ENCODE data around the gene BICD2. TPM values are rescaled to one million over a fixed set of nuclear protein-coding genes. Genes with fewer than 3 reads are reported as not detected.

Gene BICD2
- total and polyA plus RNA-seq, 4 donors: 2.5 to 16.0 (median 11.2) TPM

GRCh38 chr9:92680166-92681119, 84.2 kb downstream of the BICD2 start:
- Histone ChIP-seq H3K9me3 (ENCODE audit: control insufficient read depth in 4 of 4, low read length in 3 of 4) (no peaks in the 10 kb centered on the region), H3K27ac (ENCODE audit: low read depth in 1 of 2, low read length in 2 of 2) (no peak overlapping the region), H3K4me3 (ENCODE audit: low read depth in 1 of 3, low read length in 3 of 3) (no peak overlapping the region), H3K9ac (ENCODE audit: low read depth in 1 of 2, low read length in 2 of 2) (no peak overlapping the region), H3K36me3 (ENCODE audit: control insufficient read depth in 4 of 4, insufficient read depth in 3 of 4, low read depth in 1 of 4, low read length in 3 of 4) (no peaks in the 10 kb centered on the region), H3K4me1 (ENCODE audit: control insufficient read depth in 4 of 4, insufficient read depth in 4 of 4, low read length in 3 of 4) (no peaks in the 10 kb centered on the region), H3K27me3 (ENCODE audit: control insufficient read depth in 4 of 4, insufficient read depth in 4 of 4, low read length in 3 of 4) (no peaks in the 10 kb centered on the region)
- WGBS: 87% methylated on average over 12 of the region's 12 CpGs
- TF ChIP-seq REST (IDR thresholded peaks at IDR 0.05) (no peak), RAD21 (IDR thresholded peaks at IDR 0.05) (no peak), RXRA (IDR thresholded peaks at IDR 0.05) (no peak), ZBTB33 (IDR thresholded peaks at IDR 0.05) (no peak), CTCF (IDR thresholded peaks at IDR 0.05; ENCODE audit: low read depth, low read length, missing input control) (no peak)
- TF ChIP-seq, protein P1, sequence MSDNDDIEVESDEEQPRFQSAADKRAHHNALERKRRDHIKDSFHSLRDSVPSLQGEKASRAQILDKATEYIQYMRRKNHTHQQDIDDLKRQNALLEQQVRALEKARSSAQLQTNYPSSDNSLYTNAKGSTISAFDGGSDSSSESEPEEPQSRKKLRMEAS (IDR thresholded peaks at IDR 0.05): no peak
- DNase-seq (ENCODE audit: low spot score): no peak

DNA sequence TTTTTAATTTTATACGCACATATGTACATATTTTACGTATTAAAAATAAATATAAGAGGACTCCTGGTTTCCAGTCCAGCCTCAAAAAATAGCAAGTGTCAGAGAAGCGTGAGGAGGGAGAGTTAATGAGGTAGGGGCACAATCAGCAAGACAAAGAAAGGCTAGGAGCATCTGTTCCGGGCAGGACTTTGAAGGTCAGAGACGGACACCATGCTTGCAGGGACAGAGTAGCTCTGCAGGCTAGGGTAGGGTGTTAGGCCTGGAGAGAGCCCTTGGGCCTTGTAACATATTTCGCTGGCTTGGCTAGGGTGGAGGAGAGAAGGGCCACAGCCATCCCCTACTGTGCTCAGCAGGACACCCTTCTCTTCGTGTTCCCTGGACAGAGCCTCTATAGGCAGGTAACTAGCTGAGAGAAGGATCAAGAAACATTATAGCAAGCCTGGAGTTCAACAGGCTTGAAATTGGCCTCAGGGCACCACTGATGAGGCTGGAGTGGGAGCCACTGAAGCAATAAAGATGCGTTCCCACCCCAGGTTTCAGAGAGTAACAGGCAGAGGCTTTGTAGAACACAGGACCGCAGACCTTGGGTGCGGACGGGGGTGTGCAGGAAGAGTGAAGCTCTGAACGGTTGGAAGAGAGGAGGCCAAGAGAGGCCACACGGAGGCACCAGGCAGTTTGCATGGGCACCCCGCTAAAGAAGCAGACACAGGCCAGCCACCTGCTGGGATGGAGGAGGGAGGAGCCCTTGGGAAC, 85.0 kb downstream of the BICD2 start:
- H3K27me3 ChIP-seq (ENCODE audit: control insufficient read depth in 4 of 4, insufficient read depth in 4 of 4, low read length in 3 of 4): no peaks in the 10 kb centered on the region
- H3K27ac ChIP-seq (ENCODE audit: low read depth in 1 of 2, low read length in 2 of 2): no peak overlapping the region
- no peak overlapping the region for H3K9ac ChIP-seq (ENCODE audit: low read depth in 1 of 2, low read length in 2 of 2)
- no peaks in the 10 kb centered on the region for H3K4me1 ChIP-seq (ENCODE audit: control insufficient read depth in 4 of 4, insufficient read depth in 4 of 4, low read length in 3 of 4)
- 85% methylated on average over 14 of the region's 14 CpGs for WGBS
- H3K4me3 ChIP-seq (ENCODE audit: low read depth in 1 of 3, low read length in 3 of 3): no peak overlapping the region
- H3K9me3 ChIP-seq (ENCODE audit: control insufficient read depth in 4 of 4, low read length in 3 of 4): no peaks in the 10 kb centered on the region
- no peak for DNase-seq (ENCODE audit: low spot score)
- H3K36me3 ChIP-seq (ENCODE audit: control insufficient read depth in 4 of 4, insufficient read depth in 3 of 4, low read depth in 1 of 4, low read length in 3 of 4): no peaks in the 10 kb centered on the region
- TF ChIP-seq TAF1 (conservative IDR thresholded peaks at IDR 0.05) (no peak), JUND (IDR thresholded peaks at IDR 0.05) (no peak), YY1 (IDR thresholded peaks at IDR 0.05) (no peak), GABPA (IDR thresholded peaks at IDR 0.05 in 1 of 2, conservative IDR thresholded peaks at IDR 0.05 in 1 of 2) (no peak), HNF4G (IDR thresholded peaks at IDR 0.05) (no peak), SP1 (IDR thresholded peaks at IDR 0.05) (no peak), FOXA1 (IDR thresholded peaks at IDR 0.05) (no peak), FOXA2 (IDR thresholded peaks at IDR 0.05) (no peak), REST (IDR thresholded peaks at IDR 0.05) (no peak), EGR1 (IDR thresholded peaks at IDR 0.05; ENCODE audit: low read depth in 2 of 2) (no peak), RAD21 (IDR thresholded peaks at IDR 0.05) (no peak)
- TF ChIP-seq, protein P2, sequence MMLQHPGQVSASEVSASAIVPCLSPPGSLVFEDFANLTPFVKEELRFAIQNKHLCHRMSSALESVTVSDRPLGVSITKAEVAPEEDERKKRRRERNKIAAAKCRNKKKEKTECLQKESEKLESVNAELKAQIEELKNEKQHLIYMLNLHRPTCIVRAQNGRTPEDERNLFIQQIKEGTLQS (IDR thresholded peaks at IDR 0.05): no peak
